C4-2B (cell line): ENCODE results near the gene NHSL1.

ENCODE experiments used
- H3K27ac ChIP-seq: fragments of 450-650 bp; 2 replicates; pipeline ENCODE4 v1.5.1; 2017
- CTCF ChIP-seq: fragments of 450-650 bp; conservative IDR thresholded peaks from 2 replicates; pipeline ENCODE4 v1.5.1; 2017; ENCODE audit warnings: mild to moderate bottlenecking
- ZFX ChIP-seq: fragments of 450-650 bp; IDR thresholded peaks from 2 replicates; pipeline ENCODE4 v1.6.1; 2017

NHSL1 gene

GRCh38 chr6:138440758-138441357 is 58.4 kb downstream of the NHSL1 start:
- TF ChIP-seq ZFX (no peak), CTCF (no peak)
- no peak overlapping the region for H3K27ac ChIP-seq

- H3K27ac ChIP-seq: no peak overlapping the region
These were observed 59.0 kb downstream of the NHSL1 start for GRCh38 chr6:138440296-138440695.

GRCh38 chr6:138439546-138439945 is 59.7 kb downstream of the NHSL1 start:
- no peak overlapping the region for H3K27ac ChIP-seq
- TF ChIP-seq ZFX (no peak), CTCF (no peak)

More at GRCh38 chr6:138440296-138440695, 59.0 kb downstream of the NHSL1 start:
- TF ChIP-seq ZFX (no peak), CTCF (no peak)

- TF ChIP-seq ZFX: no peak
- no peak for TF ChIP-seq CTCF
- H3K27ac ChIP-seq: no peak overlapping the region
These were observed 64.4 kb downstream of the NHSL1 start for GRCh38 chr6:138434925-138435324.

- no peak for TF ChIP-seq CTCF
- no peak for TF ChIP-seq ZFX
- H3K27ac ChIP-seq: no peak overlapping the region
These were observed 65.2 kb downstream of the NHSL1 start for GRCh38 chr6:138434096-138434495.

GRCh38 chr6:138432063-138432356 is 67.3 kb downstream of the NHSL1 start:
- TF ChIP-seq CTCF (no peak), ZFX (no peak)
- no peak overlapping the region for H3K27ac ChIP-seq

GRCh38 chr6:138431256-138432062 is 67.8 kb downstream of the NHSL1 start:
- TF ChIP-seq CTCF (no peak), ZFX (no peak)
- H3K27ac ChIP-seq: no peak overlapping the region
